Activated naive CD4-positive, alpha-beta T cell treated with anti-CD3 and anti-CD28 coated beads, Interleukin-2, amount 10 ng/mL, durations not matched to agents 5 hours and 36 hours (primary cell): ENCODE results near the gene HMG20B. TPM values are rescaled to one million over a fixed set of nuclear protein-coding genes. Genes with fewer than 3 reads are reported as not detected.

Experiments used
- total RNA-seq, 2 experiments: library from RNA; stranded (reverse); gene quantifications; one replicate each; pipeline ENCODE4 v1.2.3, GENCODE V29; 2021

HMG20B gene
- total RNA-seq: 10 to 100 TPM; 50.4 to 54.3 TPM

GRCh38 chr19:3572855-3573161 is at the start of gene HMG20B:
HMG20B (plus strand) TSS chr19:3572944; CDS start chr19:3573310, 366 bp downstream.

GRCh38 chr19:3538965-3539755 is 33.6 kb upstream of the HMG20B start, which contains the start of gene TEKTIP1:
TEKTIP1 (plus strand) TSS chr19:3539174; CDS start chr19:3539178, 4 bp downstream.

GRCh38 chr19:3557461-3558248 is 15.1 kb upstream of the HMG20B start, which contains the start of gene MFSD12:
MFSD12 (minus strand) TSS chr19:3557586; CDS start chr19:3557403, 183 bp downstream.

GRCh38 chr19:3585301-3586126 is 12.8 kb downstream of the HMG20B start, which contains the start of gene GIPC3:
GIPC3 (plus strand) TSS chr19:3585478; CDS start chr19:3585598, 120 bp downstream.

GRCh38 chr19:3606690-3607289 is 34.0 kb downstream of the HMG20B start, which contains the start of gene TBXA2R:
TBXA2R (minus strand) TSS chr19:3606875; CDS start chr19:3600634, 6,241 bp downstream.

GRCh38 chr19:3626473-3627350 is 54.0 kb downstream of the HMG20B start, which contains the start of gene CACTIN:
CACTIN (minus strand) TSS chr19:3626790; CDS start chr19:3626762, 28 bp downstream.

Other genes starting within 250 kb of the HMG20B start
- gene NFIC, start 206.4 kb upstream of the HMG20B start, total RNA-seq: 10 to 100 TPM; 11.1 to 12.6 TPM
- gene SMIM24, start 92.4 kb upstream of the HMG20B start, total RNA-seq: under 1 TPM in 1 of 2 experiments, not detected in 1; 0.25 TPM
- not detected for gene SMIM44, start 89.5 kb upstream of the HMG20B start, total RNA-seq
- 10 to 100 TPM; 10.2 to 10.3 TPM for gene DOHH, start 72.3 kb upstream of the HMG20B start, total RNA-seq
- gene FZR1, start 66.6 kb upstream of the HMG20B start, total RNA-seq: 10 to 100 TPM; 69.4 to 71.1 TPM
- 1 to 10 TPM; 5.7 to 6.1 TPM for gene TEKTIP1, start 33.8 kb upstream of the HMG20B start, total RNA-seq
- gene MFSD12, start 15.4 kb upstream of the HMG20B start, total RNA-seq: 10 to 100 TPM; 80.6 to 82.9 TPM
- 1 to 10 TPM; 2.9 to 3.0 TPM for gene GIPC3, start 12.5 kb downstream of the HMG20B start, total RNA-seq
- gene TBXA2R, start 33.9 kb downstream of the HMG20B start, total RNA-seq: 1 to 10 TPM; 3.8 TPM
- gene CACTIN, start 53.8 kb downstream of the HMG20B start, total RNA-seq: 10 to 100 TPM; 29.1 to 30.9 TPM
- gene PIP5K1C, start 127.5 kb downstream of the HMG20B start, total RNA-seq: 10 to 100 TPM; 19.9 to 22.1 TPM
- 1 to 10 TPM; 4.1 to 6.0 TPM for gene TJP3, start 135.4 kb downstream of the HMG20B start, total RNA-seq
- 10 to 100 TPM; 53.7 to 54.5 TPM for gene APBA3, start 188.7 kb downstream of the HMG20B start, total RNA-seq
- 10 to 100 TPM; 83.6 to 84.8 TPM for gene MRPL54, start 189.7 kb downstream of the HMG20B start, total RNA-seq
- not detected for gene RAX2, start 199.3 kb downstream of the HMG20B start, total RNA-seq
- 10 to 100 TPM; 35.8 to 38.8 TPM for gene MATK, start 213.4 kb downstream of the HMG20B start, total RNA-seq